KMS-11 (cell line): ENCODE measurements around the gene MTUS2.

Source experiments
- H2AFZ ChIP-seq: fragments of 200-600 bp; sonication (generic); 2 replicates; pipeline ENCODE4 v1.6.1; 2016; ENCODE audit warnings: antibody characterized with exemption, mixed run types, low read depth
- H3K27ac ChIP-seq: fragments of 200-600 bp; sonication (generic); 2 replicates; pipeline ENCODE4 v1.6.1; 2016; ENCODE audit warnings: mild to moderate bottlenecking, mixed run types
- H3K27me3 ChIP-seq: fragments of 200-600 bp; sonication (generic); 2 replicates; pipeline ENCODE4 v1.6.1; 2017; ENCODE audit warnings: mild to moderate bottlenecking, low read depth, mixed run types, moderate library complexity; ENCODE audit not compliant: insufficient read depth
- H3K36me3 ChIP-seq: fragments of 200-600 bp; sonication (generic); 2 replicates; pipeline ENCODE4 v1.6.1; 2017; ENCODE audit warnings: mild to moderate bottlenecking, mixed run types; ENCODE audit not compliant: insufficient read depth
- H3K4me1 ChIP-seq: fragments of 200-600 bp; sonication (generic); 2 replicates; pipeline ENCODE4 v1.6.1; 2016; ENCODE audit warnings: mild to moderate bottlenecking, low read depth, mixed run types; ENCODE audit not compliant: poor library complexity, severe bottlenecking
- H3K4me2 ChIP-seq: fragments of 200-600 bp; sonication (generic); 2 replicates; pipeline ENCODE4 v1.7.0; 2016; ENCODE audit warnings: mild to moderate bottlenecking, mixed run types
- H3K4me3 ChIP-seq: fragments of 200-600 bp; sonication (generic); IDR thresholded peaks from 2 replicates; pipeline ENCODE4 v1.6.1; 2017; ENCODE audit warnings: low read depth, low read length, mixed read lengths; ENCODE audit not compliant: insufficient read depth
- H3K79me2 ChIP-seq: fragments of 200-600 bp; sonication (generic); 2 replicates; pipeline ENCODE4 v1.6.1; 2016; ENCODE audit warnings: low read depth, mixed run types; ENCODE audit not compliant: insufficient read depth
- H3K9ac ChIP-seq: fragments of 200-600 bp; sonication (generic); 2 replicates; pipeline ENCODE4 v1.6.1; 2016; ENCODE audit warnings: mild to moderate bottlenecking, mixed run types
- H4K20me1 ChIP-seq: fragments of 200-600 bp; sonication (generic); 2 replicates; pipeline ENCODE4 v1.6.1; 2016; ENCODE audit warnings: mild to moderate bottlenecking, mixed run types; ENCODE audit not compliant: insufficient read depth
- TF ChIP-seq, protein P1 (sequence below): fragments of 200-600 bp; sonication (generic); conservative IDR thresholded peaks from 2 replicates; pipeline ENCODE4 v1.6.1; 2017; ENCODE audit warnings: low read depth, mild to moderate bottlenecking, antibody characterized with exemption, low read length, moderate library complexity, mixed read lengths

MTUS2 gene

GRCh38 chr13:29452773-29453616 is 632.9 kb downstream of the MTUS2 start:
- H3K4me2 ChIP-seq: no peak overlapping the region

DNA sequence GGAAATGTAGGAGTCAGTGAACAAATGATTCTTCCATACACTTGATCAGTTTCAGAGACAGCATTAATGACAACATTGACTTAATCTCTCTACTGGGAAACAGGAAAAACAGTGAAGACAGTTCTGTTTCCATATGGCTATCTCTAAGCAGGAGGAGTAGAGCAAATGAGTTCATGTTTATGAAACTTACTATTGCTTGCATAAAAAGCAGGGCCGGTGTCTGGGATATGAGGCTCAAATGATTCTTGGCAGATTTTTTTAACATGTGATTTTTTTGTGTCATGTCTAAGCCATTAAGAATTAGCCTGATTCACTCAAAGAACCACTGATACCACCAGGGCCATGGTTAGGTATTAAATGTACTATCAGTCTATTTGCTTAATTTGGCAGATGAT is 633.5 kb downstream of the MTUS2 start:
- H2AFZ ChIP-seq: no peak overlapping the region
- H3K27me3 ChIP-seq: no peaks in the 10 kb centered on the region
- no peaks in the 10 kb centered on the region for H3K36me3 ChIP-seq
- H3K4me3 ChIP-seq: no peak overlapping the region
- no peak overlapping the region for H3K4me2 ChIP-seq
- no peaks in the 10 kb centered on the region for H3K79me2 ChIP-seq
- no peaks in the 10 kb centered on the region for H4K20me1 ChIP-seq
- H3K27ac ChIP-seq: no peak overlapping the region
- H3K9ac ChIP-seq: no peak overlapping the region
- H3K4me1 ChIP-seq: no peaks in the 10 kb centered on the region
- TF ChIP-seq, protein P1, sequence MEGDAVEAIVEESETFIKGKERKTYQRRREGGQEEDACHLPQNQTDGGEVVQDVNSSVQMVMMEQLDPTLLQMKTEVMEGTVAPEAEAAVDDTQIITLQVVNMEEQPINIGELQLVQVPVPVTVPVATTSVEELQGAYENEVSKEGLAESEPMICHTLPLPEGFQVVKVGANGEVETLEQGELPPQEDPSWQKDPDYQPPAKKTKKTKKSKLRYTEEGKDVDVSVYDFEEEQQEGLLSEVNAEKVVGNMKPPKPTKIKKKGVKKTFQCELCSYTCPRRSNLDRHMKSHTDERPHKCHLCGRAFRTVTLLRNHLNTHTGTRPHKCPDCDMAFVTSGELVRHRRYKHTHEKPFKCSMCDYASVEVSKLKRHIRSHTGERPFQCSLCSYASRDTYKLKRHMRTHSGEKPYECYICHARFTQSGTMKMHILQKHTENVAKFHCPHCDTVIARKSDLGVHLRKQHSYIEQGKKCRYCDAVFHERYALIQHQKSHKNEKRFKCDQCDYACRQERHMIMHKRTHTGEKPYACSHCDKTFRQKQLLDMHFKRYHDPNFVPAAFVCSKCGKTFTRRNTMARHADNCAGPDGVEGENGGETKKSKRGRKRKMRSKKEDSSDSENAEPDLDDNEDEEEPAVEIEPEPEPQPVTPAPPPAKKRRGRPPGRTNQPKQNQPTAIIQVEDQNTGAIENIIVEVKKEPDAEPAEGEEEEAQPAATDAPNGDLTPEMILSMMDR: no peak

More at GRCh38 chr13:29452773-29453616, 632.9 kb downstream of the MTUS2 start:
- H3K27me3 ChIP-seq: no peaks in the 10 kb centered on the region
- no peak overlapping the region for H3K9ac ChIP-seq
- no peak overlapping the region for H3K4me3 ChIP-seq
- H4K20me1 ChIP-seq: no peaks in the 10 kb centered on the region
- H2AFZ ChIP-seq: no peak overlapping the region
- H3K27ac ChIP-seq: no peak overlapping the region
- H3K4me1 ChIP-seq: no peaks in the 10 kb centered on the region
- no peaks in the 10 kb centered on the region for H3K79me2 ChIP-seq
- TF ChIP-seq, protein P1: no peak
- no peaks in the 10 kb centered on the region for H3K36me3 ChIP-seq

GRCh38 chr13:29454931-29455481 is 634.9 kb downstream of the MTUS2 start:
- Histone ChIP-seq H3K27ac (no peak overlapping the region), H3K4me1 (no peaks in the 10 kb centered on the region), H3K79me2 (no peaks in the 10 kb centered on the region), H2AFZ (no peak overlapping the region), H4K20me1 (no peaks in the 10 kb centered on the region), H3K27me3 (no peaks in the 10 kb centered on the region), H3K4me2 (no peak overlapping the region), H3K4me3 (no peak overlapping the region), H3K9ac (no peak overlapping the region), H3K36me3 (no peaks in the 10 kb centered on the region)
- TF ChIP-seq, protein P1: no peak; the same call in 1 of the 2 replicates

DNA sequence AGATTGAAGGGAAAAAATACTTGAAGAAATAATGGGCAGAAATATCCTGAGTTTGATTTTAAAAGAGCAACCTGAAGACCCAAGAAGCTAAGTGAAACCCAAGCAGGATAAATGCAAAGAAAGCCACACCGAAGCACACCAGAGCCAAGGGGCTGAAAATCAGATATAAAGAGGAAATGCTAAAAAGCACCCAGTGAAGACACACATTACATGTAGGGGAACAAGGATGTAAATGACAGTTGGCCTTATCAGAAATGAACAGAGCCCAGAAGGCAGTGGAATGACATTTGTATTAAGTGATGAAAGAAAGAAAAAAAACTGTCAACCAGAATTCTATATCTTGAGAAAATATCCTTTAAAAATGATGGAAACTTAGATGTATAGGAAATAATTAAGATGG is 636.3 kb downstream of the MTUS2 start:
- H4K20me1 ChIP-seq: no peaks in the 10 kb centered on the region
- no peaks in the 10 kb centered on the region for H3K4me1 ChIP-seq
- no peak overlapping the region for H3K4me3 ChIP-seq
- no peak overlapping the region for H3K27ac ChIP-seq
- no peaks in the 10 kb centered on the region for H3K27me3 ChIP-seq
- no peak overlapping the region for H3K4me2 ChIP-seq
- H3K9ac ChIP-seq: no peak overlapping the region
- TF ChIP-seq, protein P1: no peak
- no peaks in the 10 kb centered on the region for H3K36me3 ChIP-seq
- H3K79me2 ChIP-seq: no peaks in the 10 kb centered on the region
- no peak overlapping the region for H2AFZ ChIP-seq
